OCI-LY1 (cell line): ENCODE measurements around the gene OTOL1.

Experiments used
- H2AFZ ChIP-seq: fragments of 200-600 bp; sonication (generic), shearing (Covaris generic); 2 replicates; pipeline ENCODE4 v1.6.0; 2014; ENCODE audit warnings: antibody characterized with exemption, mild to moderate bottlenecking, low read length
- H3F3A ChIP-seq: fragments of 200-600 bp; sonication (generic), shearing (Covaris generic); 2 replicates; pipeline ENCODE4 v1.6.0; 2014; ENCODE audit warnings: mild to moderate bottlenecking, antibody characterized with exemption, low read length, moderate library complexity; ENCODE audit not compliant: insufficient read depth
- H3K27ac ChIP-seq: fragments of 200-600 bp; sonication (generic); 2 replicates; pipeline ENCODE4 v1.5.1; 2014; ENCODE audit warnings: low read length, mixed run types, mild to moderate bottlenecking, low read depth; ENCODE audit not compliant: poor library complexity, severe bottlenecking
- H3K27me3 ChIP-seq: fragments of 200-600 bp; sonication (generic); 2 replicates; pipeline ENCODE4 v1.6.0; 2014; ENCODE audit warnings: antibody characterized with exemption, mild to moderate bottlenecking, low read length, moderate library complexity; ENCODE audit not compliant: insufficient read depth
- H3K36me3 ChIP-seq: fragments of 200-600 bp; sonication (generic); 2 replicates; pipeline ENCODE4 v1.6.1; 2014; ENCODE audit warnings: mild to moderate bottlenecking, antibody characterized with exemption, low read length, moderate library complexity, mixed read lengths; ENCODE audit not compliant: insufficient read depth
- H3K4me1 ChIP-seq: fragments of 200-600 bp; sonication (generic); 2 replicates; pipeline ENCODE4 v1.5.1; 2014; ENCODE audit warnings: mild to moderate bottlenecking, low read length, moderate library complexity; ENCODE audit not compliant: insufficient read depth, severe bottlenecking
- H3K4me2 ChIP-seq: fragments of 200-600 bp; sonication (generic), shearing (Covaris generic); 2 replicates; pipeline ENCODE4 v1.6.1; 2014; ENCODE audit warnings: low read length
- H3K4me3 ChIP-seq: fragments of 200-600 bp; sonication (generic); 2 replicates; pipeline ENCODE4 v1.5.1; 2014; ENCODE audit warnings: low read length, low read depth, mild to moderate bottlenecking, mixed read lengths; ENCODE audit not compliant: poor library complexity, severe bottlenecking
- H3K79me2 ChIP-seq: fragments of 200-600 bp; shearing (Covaris generic); 2 replicates; pipeline ENCODE4 v1.6.1; 2016; ENCODE audit warnings: mixed run types, low read length, mixed read lengths; ENCODE audit not compliant: insufficient read depth
- H3K9ac ChIP-seq: fragments of 200-600 bp; sonication (generic), shearing (Covaris generic); 2 replicates; pipeline ENCODE4 v1.6.1; 2014; ENCODE audit warnings: mild to moderate bottlenecking, low read length, mixed read lengths
- H3K9me2 ChIP-seq: fragments of 200-600 bp; sonication (generic), shearing (Covaris generic); 2 replicates; pipeline ENCODE4 v1.6.1; 2014; ENCODE audit warnings: low read depth, mild to moderate bottlenecking, low read length, mixed read lengths
- H3K9me3 ChIP-seq: fragments of 200-600 bp; shearing (Covaris generic); 2 replicates; pipeline ENCODE4 v1.6.1; 2014; ENCODE audit warnings: low read length, mixed read lengths
- H4K20me1 ChIP-seq: fragments of 200-600 bp; sonication (generic), shearing (Covaris generic); 2 replicates; pipeline ENCODE4 v1.6.0; 2016; ENCODE audit warnings: mild to moderate bottlenecking, low read length; ENCODE audit not compliant: insufficient read depth
- CTCF ChIP-seq: fragments of 200-600 bp; sonication (generic), shearing (Covaris generic); IDR thresholded peaks from 2 replicates; pipeline ENCODE4 v1.5.1; 2017; ENCODE audit warnings: mild to moderate bottlenecking, antibody characterized with exemption, low read length, moderate library complexity, mixed read lengths
- EZH2 ChIP-seq: fragments of 200-600 bp; sonication (generic), shearing (Covaris generic); IDR thresholded peaks from 2 replicates; pipeline ENCODE4 v1.8.0; 2017; ENCODE audit warnings: borderline replicate concordance, mixed run types, mild to moderate bottlenecking, antibody characterized with exemption, low read length, moderate library complexity, mixed read lengths

Gene OTOL1

GRCh38 chr3:161500068-161500796 is 3.6 kb downstream of the OTOL1 start:
- TF ChIP-seq CTCF: no peak
- no peak for TF ChIP-seq EZH2
- no peaks in the 10 kb centered on the region for H3K36me3 ChIP-seq

GRCh38 chr3:161503271-161503670 is 6.7 kb downstream of the OTOL1 start:
- no peaks in the 10 kb centered on the region for H3K9me2 ChIP-seq
- no peaks in the 10 kb centered on the region for H3F3A ChIP-seq
- no peak overlapping the region for H3K27ac ChIP-seq
- H2AFZ ChIP-seq: no peak overlapping the region
- no peak overlapping the region for H3K4me2 ChIP-seq
- no peaks in the 10 kb centered on the region for H3K4me1 ChIP-seq
- no peak overlapping the region for H3K9ac ChIP-seq
- TF ChIP-seq CTCF (no peak), EZH2 (no peak)
- no peaks in the 10 kb centered on the region for H3K9me3 ChIP-seq
- H3K27me3 ChIP-seq: no peaks in the 10 kb centered on the region
- no peaks in the 10 kb centered on the region for H4K20me1 ChIP-seq
- no peaks in the 10 kb centered on the region for H3K36me3 ChIP-seq
- no peak overlapping the region for H3K4me3 ChIP-seq
- H3K79me2 ChIP-seq: no peaks in the 10 kb centered on the region

More at GRCh38 chr3:161500068-161500796, 3.6 kb downstream of the OTOL1 start:
- Histone ChIP-seq H3F3A (no peaks in the 10 kb centered on the region), H3K27ac (no peak overlapping the region), H3K9me2 (0 out of 2 replicates have a peak, but pooled peaks cover 4% of the 10 kb centered on the region), H3K9ac (no peak overlapping the region), H3K4me2 (no peak overlapping the region), H3K4me3 (no peak overlapping the region), H3K27me3 (no peaks in the 10 kb centered on the region), H4K20me1 (no peaks in the 10 kb centered on the region), H3K9me3 (no peaks in the 10 kb centered on the region), H3K4me1 (no peaks in the 10 kb centered on the region), H2AFZ (no peak overlapping the region), H3K79me2 (no peaks in the 10 kb centered on the region)

GRCh38 chr3:161508852-161509477 is 12.4 kb downstream of the OTOL1 start:
- Histone ChIP-seq H3K4me2 (no peak overlapping the region), H3K27me3 (no peaks in the 10 kb centered on the region), H3K9me2 (no peaks in the 10 kb centered on the region), H3K4me3 (no peak overlapping the region), H3K9ac (no peak overlapping the region), H3K4me1 (no peaks in the 10 kb centered on the region), H3K79me2 (no peaks in the 10 kb centered on the region), H3K36me3 (no peaks in the 10 kb centered on the region), H3K9me3 (no peaks in the 10 kb centered on the region), H2AFZ (no peak overlapping the region), H3K27ac (no peak overlapping the region), H3F3A (no peaks in the 10 kb centered on the region), H4K20me1 (no peaks in the 10 kb centered on the region)
- TF ChIP-seq CTCF: peak; percentile 59
- no peak for TF ChIP-seq EZH2
